K562 (cell line): ENCODE measurements around the gene NME7. TPM values are rescaled to one million over a fixed set of nuclear protein-coding genes. Genes with fewer than 3 reads are reported as not detected.

Experiments used
- CAMTA2 ChIP-seq: fragments of 250-450 bp; sonication (Bioruptor Pico); conservative IDR thresholded peaks from 2 replicates; pipeline ENCODE4 v1.5.1; 2022
- CC2D1A ChIP-seq: fragments of 450-650 bp; IDR thresholded peaks from 2 replicates; pipeline ENCODE4 v1.6.1; 2017; ENCODE audit warnings: mild to moderate bottlenecking
- CCAR2 ChIP-seq: fragments of 200-400 bp; formaldehyde crosslinking; IDR thresholded peaks from 2 replicates; pipeline ENCODE4 v1.6.1; 2017; ENCODE audit warnings: mild to moderate bottlenecking, low read depth, low read length
- DACH1 ChIP-seq: fragments of 450-650 bp; IDR thresholded peaks from 2 replicates; pipeline ENCODE4 v1.6.1; 2018; ENCODE audit not compliant: partially characterized antibody
- ERF ChIP-seq: fragments of 450-650 bp; formaldehyde crosslinking; IDR thresholded peaks from 2 replicates; pipeline ENCODE4 v1.4.0; 2020; ENCODE audit warnings: mild to moderate bottlenecking, mixed read lengths
- FUS ChIP-seq: fragments of 200-400 bp; formaldehyde crosslinking; optimal IDR thresholded peaks from 2 replicates; pipeline ENCODE3; 2017; ENCODE audit warnings: low read depth, low read length
- GATA2 ChIP-seq: sonication (generic); formaldehyde crosslinking; IDR thresholded peaks from 2 replicates; pipeline ENCODE4 v1.4.0; 2020; ENCODE audit warnings: mild to moderate bottlenecking, missing genetic modification reagents
- HDAC8 ChIP-seq: fragments of 450-650 bp; IDR thresholded peaks from 2 replicates; pipeline ENCODE4 v1.6.1; 2016; ENCODE audit warnings: mild to moderate bottlenecking, missing genetic modification characterization, moderate library complexity, missing compliant biosample characterization
- KAT8 ChIP-seq: fragments of 450-650 bp; IDR thresholded peaks from 2 replicates; pipeline ENCODE4 v1.6.1; 2016; ENCODE audit warnings: low read depth, mild to moderate bottlenecking
- KLF16 ChIP-seq: IDR thresholded peaks from 2 replicates; pipeline ENCODE4 v1.6.1; 2016; ENCODE audit warnings: antibody characterized with exemption
- MAFK ChIP-seq: IDR thresholded peaks from 2 replicates; pipeline ENCODE4 v1.6.1; 2011; ENCODE audit warnings: low read length, improper control_type of control experiment
- MCM5 ChIP-seq: fragments of 450-650 bp; IDR thresholded peaks from 2 replicates; pipeline ENCODE4 v1.6.1; 2016; ENCODE audit warnings: low read depth
- MYNN ChIP-seq, 2 experiments: sonication (generic); formaldehyde crosslinking in 1 of 2; IDR thresholded peaks; 2 replicates each; pipeline versions ENCODE4 v1.5.0 to v1.6.1; 2016 to 2020; ENCODE audit warnings: antibody characterized with exemption in 1 of 2, missing genetic modification reagents in 1 of 2
- PCBP2 ChIP-seq: fragments of 200-400 bp; formaldehyde crosslinking; IDR thresholded peaks from 2 replicates; pipeline ENCODE4 v1.6.1; 2018; ENCODE audit warnings: low read length, low read depth, mild to moderate bottlenecking, moderate library complexity; ENCODE audit not compliant: poor library complexity, severe bottlenecking
- TAL1 ChIP-seq: fragments of 450-650 bp; IDR thresholded peaks from 2 replicates; pipeline ENCODE4 v1.6.1; 2016; ENCODE audit warnings: mild to moderate bottlenecking
- TCF3 ChIP-seq: sonication (generic); formaldehyde crosslinking; IDR thresholded peaks from 2 replicates; pipeline ENCODE4 v1.4.0; 2020; ENCODE audit warnings: mild to moderate bottlenecking, missing genetic modification reagents
- ZKSCAN8 ChIP-seq: fragments of 200-800 bp; sonication (Bioruptor generic); IDR thresholded peaks from 2 replicates; pipeline ENCODE4 v1.6.1; 2016; ENCODE audit warnings: missing genetic modification characterization, missing compliant biosample characterization
- ZNF133 ChIP-seq: fragments of 250-450 bp; sonication (Bioruptor Pico); IDR thresholded peaks from 2 replicates; pipeline ENCODE4 v1.4.0; 2020; ENCODE audit warnings: mild to moderate bottlenecking
- ZNF431 ChIP-seq: sonication (generic); formaldehyde crosslinking; IDR thresholded peaks from 2 replicates; pipeline ENCODE4 v1.8.0; 2022; ENCODE audit warnings: mild to moderate bottlenecking, missing genetic modification reagents
- ZNF589 ChIP-seq: fragments of 200-800 bp; sonication (Bioruptor generic); IDR thresholded peaks from 2 replicates; pipeline ENCODE4 v1.6.1; 2016; ENCODE audit warnings: low read depth, missing genetic modification characterization, missing compliant biosample characterization
- ZNF780A ChIP-seq: fragments of 250-450 bp; sonication (Bioruptor Pico); IDR thresholded peaks from 2 replicates; pipeline ENCODE4 v1.5.0; 2021; ENCODE audit warnings: mild to moderate bottlenecking
- ZNF830 ChIP-seq: fragments of 250-450 bp; sonication (Bioruptor Pico); IDR thresholded peaks from 2 replicates; pipeline ENCODE4 v1.5.0; 2021; ENCODE audit warnings: mild to moderate bottlenecking
- polyA plus RNA-seq, 8 experiments: library from polyadenylated mRNA; depleted of rRNA in 4 of 8; stranded (reverse) in 5 of 8; unstranded in 3 of 8; fragments of >200 nt; fragmentation: Nextera tagmentation in 2 of 8; fragmentation: Illumina TruSeq in 1 of 8; extraction: Ambion mirVana in 2 of 8; extraction: Trizol in 1 of 8; gene quantifications; 2 replicates each; pipeline versions ENCODE4 v1.2.1 to v1.2.3, GENCODE V29; 2011 to 2014; ENCODE audit warnings: inconsistent platforms in 1 of 8, missing spikeins in 1 of 8
- total RNA-seq, 7 experiments: library from RNA; depleted of rRNA in 6 of 7; stranded (reverse); fragments of >200 nt in 6 of 7; fragmentation: Illumina TruSeq in 2 of 7; extraction: Trizol in 2 of 7; gene quantifications; 2 replicates each; pipeline versions ENCODE4 v1.2.1 to v1.2.3, GENCODE V29; 2011 to 2021; ENCODE audit warnings: low replicate concordance in 1 of 7
- TF ChIP-seq, protein P1 (sequence below): fragments of 450-650 bp; IDR thresholded peaks from 2 replicates; pipeline ENCODE4 v1.6.1; 2016
- TF ChIP-seq, protein P2 (sequence below): sonication (generic); formaldehyde crosslinking; IDR thresholded peaks from 2 replicates; pipeline ENCODE4 v1.8.1; 2023; ENCODE audit warnings: mild to moderate bottlenecking, missing genetic modification reagents, moderate library complexity
- TF ChIP-seq, protein P3 (sequence below): fragments of 450-650 bp; formaldehyde crosslinking; IDR thresholded peaks from 2 replicates; pipeline ENCODE4 v1.4.0; 2020; ENCODE audit warnings: mild to moderate bottlenecking
- TF ChIP-seq, protein P4 (sequence below): sonication (generic); formaldehyde crosslinking; IDR thresholded peaks from 2 replicates; pipeline ENCODE4 v1.8.0; 2023; ENCODE audit warnings: mild to moderate bottlenecking, missing genetic modification reagents
- TF ChIP-seq, protein P5 (sequence below): sonication (generic); formaldehyde crosslinking; IDR thresholded peaks from 2 replicates; pipeline ENCODE4 v1.8.0; 2022; ENCODE audit warnings: mild to moderate bottlenecking, missing genetic modification reagents

The NME7 gene
- total and polyA plus RNA-seq, 9 of the 15 experiments (the other 6 are each of a cell fraction or from before 2014, with no cell fraction given), result 7.9 to 43.2 (median 23.9) TPM

DNA sequence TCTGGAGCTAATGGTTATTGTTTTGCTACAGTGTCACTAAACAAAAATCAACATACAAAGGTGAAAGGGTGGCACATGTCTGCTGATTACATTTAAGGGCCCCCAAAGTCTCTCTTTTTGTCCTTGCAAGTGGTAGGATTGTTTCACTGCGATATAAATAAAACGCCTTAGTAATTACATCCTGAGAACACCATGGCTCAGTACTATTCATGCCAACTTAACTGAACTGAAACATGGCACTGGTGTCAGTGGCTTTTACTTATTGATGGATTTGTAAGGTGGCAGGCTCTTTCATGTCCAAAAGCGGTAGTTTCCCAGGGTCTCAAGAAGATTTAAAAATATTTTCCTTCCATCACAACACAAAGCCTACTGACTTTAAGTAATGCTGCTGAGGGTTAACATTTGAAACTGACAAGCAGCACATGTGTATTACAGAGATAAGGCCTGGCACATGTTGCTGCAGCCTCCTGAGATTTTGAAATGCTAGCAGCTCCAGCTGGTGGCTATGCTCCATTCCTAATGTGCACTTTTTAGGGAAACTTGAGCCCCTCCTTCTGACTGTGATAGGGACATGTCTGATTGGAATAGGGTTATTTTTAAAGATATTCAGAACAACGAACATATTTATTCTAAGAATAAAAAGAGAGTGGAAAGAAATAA is 174.3 kb downstream of the NME7 start (continued):
- TF ChIP-seq CAMTA2 (CRISPR knock-in tag) (no peak), DACH1 (peak; percentile 85), CC2D1A (0 out of 2 replicates have a peak, but pooled peaks have one; percentile 53), ZNF830 (no peak), ZNF431 (no peak), TAL1 (peak; percentile 87), GATA2 (CRISPR knock-in tag) (peak; percentile 86), ZNF589 (0 out of 2 replicates have a peak, but pooled peaks have one; percentile 29), HDAC8 (no peak), MCM5 (no peak), ZKSCAN8 (CRISPR knock-in tag) (no peak), ZNF133 (CRISPR knock-in tag) (no peak), MAFK (no peak), KAT8 (no peak), KLF16 (peak; percentile 68), MYNN (IDR thresholded peaks at IDR 0.05) (no peak), MYNN (CRISPR knock-in tag; IDR thresholded peaks at IDR 0.05) (no peak), ERF (CRISPR knock-in tag) (no peak), ZNF780A (no peak), CCAR2 (no peak), TCF3 (CRISPR knock-in tag) (peak; percentile 95), PCBP2 (no peak), FUS (no peak)
- TF ChIP-seq, protein P1, sequence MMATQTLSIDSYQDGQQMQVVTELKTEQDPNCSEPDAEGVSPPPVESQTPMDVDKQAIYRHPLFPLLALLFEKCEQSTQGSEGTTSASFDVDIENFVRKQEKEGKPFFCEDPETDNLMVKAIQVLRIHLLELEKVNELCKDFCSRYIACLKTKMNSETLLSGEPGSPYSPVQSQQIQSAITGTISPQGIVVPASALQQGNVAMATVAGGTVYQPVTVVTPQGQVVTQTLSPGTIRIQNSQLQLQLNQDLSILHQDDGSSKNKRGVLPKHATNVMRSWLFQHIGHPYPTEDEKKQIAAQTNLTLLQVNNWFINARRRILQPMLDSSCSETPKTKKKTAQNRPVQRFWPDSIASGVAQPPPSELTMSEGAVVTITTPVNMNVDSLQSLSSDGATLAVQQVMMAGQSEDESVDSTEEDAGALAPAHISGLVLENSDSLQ, result peak; percentile 52
- TF ChIP-seq, protein P2, sequence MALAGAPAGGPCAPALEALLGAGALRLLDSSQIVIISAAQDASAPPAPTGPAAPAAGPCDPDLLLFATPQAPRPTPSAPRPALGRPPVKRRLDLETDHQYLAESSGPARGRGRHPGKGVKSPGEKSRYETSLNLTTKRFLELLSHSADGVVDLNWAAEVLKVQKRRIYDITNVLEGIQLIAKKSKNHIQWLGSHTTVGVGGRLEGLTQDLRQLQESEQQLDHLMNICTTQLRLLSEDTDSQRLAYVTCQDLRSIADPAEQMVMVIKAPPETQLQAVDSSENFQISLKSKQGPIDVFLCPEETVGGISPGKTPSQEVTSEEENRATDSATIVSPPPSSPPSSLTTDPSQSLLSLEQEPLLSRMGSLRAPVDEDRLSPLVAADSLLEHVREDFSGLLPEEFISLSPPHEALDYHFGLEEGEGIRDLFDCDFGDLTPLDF (CRISPR knock-in tag), result no peak
- TF ChIP-seq, protein P3, sequence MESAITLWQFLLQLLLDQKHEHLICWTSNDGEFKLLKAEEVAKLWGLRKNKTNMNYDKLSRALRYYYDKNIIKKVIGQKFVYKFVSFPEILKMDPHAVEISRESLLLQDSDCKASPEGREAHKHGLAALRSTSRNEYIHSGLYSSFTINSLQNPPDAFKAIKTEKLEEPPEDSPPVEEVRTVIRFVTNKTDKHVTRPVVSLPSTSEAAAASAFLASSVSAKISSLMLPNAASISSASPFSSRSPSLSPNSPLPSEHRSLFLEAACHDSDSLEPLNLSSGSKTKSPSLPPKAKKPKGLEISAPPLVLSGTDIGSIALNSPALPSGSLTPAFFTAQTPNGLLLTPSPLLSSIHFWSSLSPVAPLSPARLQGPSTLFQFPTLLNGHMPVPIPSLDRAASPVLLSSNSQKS (CRISPR knock-in tag), result no peak
- TF ChIP-seq, protein P4, sequence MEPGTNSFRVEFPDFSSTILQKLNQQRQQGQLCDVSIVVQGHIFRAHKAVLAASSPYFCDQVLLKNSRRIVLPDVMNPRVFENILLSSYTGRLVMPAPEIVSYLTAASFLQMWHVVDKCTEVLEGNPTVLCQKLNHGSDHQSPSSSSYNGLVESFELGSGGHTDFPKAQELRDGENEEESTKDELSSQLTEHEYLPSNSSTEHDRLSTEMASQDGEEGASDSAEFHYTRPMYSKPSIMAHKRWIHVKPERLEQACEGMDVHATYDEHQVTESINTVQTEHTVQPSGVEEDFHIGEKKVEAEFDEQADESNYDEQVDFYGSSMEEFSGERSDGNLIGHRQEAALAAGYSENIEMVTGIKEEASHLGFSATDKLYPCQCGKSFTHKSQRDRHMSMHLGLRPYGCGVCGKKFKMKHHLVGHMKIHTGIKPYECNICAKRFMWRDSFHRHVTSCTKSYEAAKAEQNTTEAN (CRISPR knock-in tag), result no peak
- TF ChIP-seq, protein P5, sequence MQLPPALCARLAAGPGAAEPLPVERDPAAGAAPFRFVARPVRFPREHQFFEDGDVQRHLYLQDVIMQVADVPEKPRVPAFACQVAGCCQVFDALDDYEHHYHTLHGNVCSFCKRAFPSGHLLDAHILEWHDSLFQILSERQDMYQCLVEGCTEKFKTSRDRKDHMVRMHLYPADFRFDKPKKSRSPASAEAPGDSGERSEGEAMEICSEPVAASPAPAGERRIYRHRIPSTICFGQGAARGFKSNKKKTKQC, result no peak
